Adrenal gland (tissue), 5 donors: ENCODE results near the gene NXPE3.

ENCODE experiments used
- POLR2A ChIP-seq, 2 donors: fragments of 450-650 bp; IDR thresholded peaks; one replicate each; pipeline ENCODE4 v1.6.1; 2017; ENCODE audit warnings: antibody characterized with exemption in 2 of 2, mild to moderate bottlenecking in 2 of 2, moderate library complexity in 1 of 2
- TF ChIP-seq, protein P1 (sequence below), 6 experiments: fragments of 450-650 bp in 4 of 6; fragments of 200-600 bp in 2 of 6; sonication (generic) in 1 of 6; IDR thresholded peaks; 1 replicate in 5 of 6; 2 replicates in 1 of 6; pipeline versions ENCODE4 v1.5.1 to v1.8.0; 2016 to 2021; ENCODE audit warnings: antibody characterized with exemption in 6 of 6, mild to moderate bottlenecking in 2 of 6, moderate library complexity in 1 of 6
- donor health status: DM: no; HTN: no; CAD: no.

GRCh38 chr3:101814835-101815234 lies 35.8 kb downstream of the NXPE3 start:
- TF ChIP-seq, protein P1, sequence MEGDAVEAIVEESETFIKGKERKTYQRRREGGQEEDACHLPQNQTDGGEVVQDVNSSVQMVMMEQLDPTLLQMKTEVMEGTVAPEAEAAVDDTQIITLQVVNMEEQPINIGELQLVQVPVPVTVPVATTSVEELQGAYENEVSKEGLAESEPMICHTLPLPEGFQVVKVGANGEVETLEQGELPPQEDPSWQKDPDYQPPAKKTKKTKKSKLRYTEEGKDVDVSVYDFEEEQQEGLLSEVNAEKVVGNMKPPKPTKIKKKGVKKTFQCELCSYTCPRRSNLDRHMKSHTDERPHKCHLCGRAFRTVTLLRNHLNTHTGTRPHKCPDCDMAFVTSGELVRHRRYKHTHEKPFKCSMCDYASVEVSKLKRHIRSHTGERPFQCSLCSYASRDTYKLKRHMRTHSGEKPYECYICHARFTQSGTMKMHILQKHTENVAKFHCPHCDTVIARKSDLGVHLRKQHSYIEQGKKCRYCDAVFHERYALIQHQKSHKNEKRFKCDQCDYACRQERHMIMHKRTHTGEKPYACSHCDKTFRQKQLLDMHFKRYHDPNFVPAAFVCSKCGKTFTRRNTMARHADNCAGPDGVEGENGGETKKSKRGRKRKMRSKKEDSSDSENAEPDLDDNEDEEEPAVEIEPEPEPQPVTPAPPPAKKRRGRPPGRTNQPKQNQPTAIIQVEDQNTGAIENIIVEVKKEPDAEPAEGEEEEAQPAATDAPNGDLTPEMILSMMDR (IDR thresholded peaks at IDR 0.05) = no peak
- TF ChIP-seq POLR2A (IDR thresholded peaks at IDR 0.05) = no peak
